GM18499 (cell line): ENCODE data around the gene ELL2.

Experiments
- ATAC-seq: cut with Tn5 transposase; IDR thresholded peaks from one replicate; pipeline ENCODE4 v1.9.1; 2021; ENCODE audit warnings: moderate number of reproducible peaks; ENCODE audit not compliant: insufficient read depth, unreplicated experiment

Gene ELL2

GRCh38 chr5:95958310-95959014 lies 3.2 kb downstream of the ELL2 start:
- ATAC-seq, result no peak

- ATAC-seq, result no peak
Measured at GRCh38 chr5:95957561-95958203, 4.0 kb downstream of the ELL2 start.

- no peak for ATAC-seq
Measured at GRCh38 chr5:95956900-95957293, 4.8 kb downstream of the ELL2 start.

GRCh38 chr5:95956021-95956899 lies 5.4 kb downstream of the ELL2 start:
- no peak for ATAC-seq

GRCh38 chr5:95954716-95955115 lies 6.9 kb downstream of the ELL2 start:
- ATAC-seq, result no peak

- ATAC-seq, result no peak
Measured at GRCh38 chr5:95953021-95953702, 8.5 kb downstream of the ELL2 start.

- ATAC-seq, result no peak
Measured at GRCh38 chr5:95951916-95952315, 9.7 kb downstream of the ELL2 start.

GRCh38 chr5:95949810-95950209 lies 11.8 kb downstream of the ELL2 start:
- no peak for ATAC-seq

- no peak for ATAC-seq
Measured at GRCh38 chr5:95948631-95949030, 13.0 kb downstream of the ELL2 start.

- ATAC-seq, result no peak
Measured at GRCh38 chr5:95946451-95946850, 15.2 kb downstream of the ELL2 start.

GRCh38 chr5:95942968-95943367 lies 18.7 kb downstream of the ELL2 start:
- ATAC-seq, result no peak

- ATAC-seq, result no peak
Measured at GRCh38 chr5:95942414-95942813, 19.2 kb downstream of the ELL2 start.

- no peak for ATAC-seq
Measured at GRCh38 chr5:95941756-95942155, 19.9 kb downstream of the ELL2 start.

GRCh38 chr5:95940758-95941682 lies 20.6 kb downstream of the ELL2 start:
- no peak for ATAC-seq

GRCh38 chr5:95939465-95939864 lies 22.2 kb downstream of the ELL2 start:
- no peak for ATAC-seq

GRCh38 chr5:95938766-95939165 lies 22.9 kb downstream of the ELL2 start:
- no peak for ATAC-seq

- ATAC-seq, result no peak
Measured at GRCh38 chr5:95938347-95938746, 23.3 kb downstream of the ELL2 start.

- no peak for ATAC-seq
Measured at GRCh38 chr5:95937607-95938152, 24.0 kb downstream of the ELL2 start.

- ATAC-seq, result no peak
Measured at GRCh38 chr5:95936812-95937397, 24.7 kb downstream of the ELL2 start.
